ENCODE data around the gene PRAMEF26.
"Not testable (repeated sequence)": the region's sequence is repeated elsewhere in the genome, so short reads cannot be mapped to it uniquely, and the experiment has no call there.

The PRAMEF26 gene

GRCh38 chr1:13155909-13156308 is at the start of gene PRAMEF26:
Gene PRAMEF26 (minus strand): TSS chr1:13156009. CDS start chr1:13153095, 2,914 bp downstream.
- in situ Hi-C loops (cut with MboI; ENCODE audit: low pct_unique_long_range_greater_than_20kb, low sequenced_read_pairs): not testable (repeated sequence)

GRCh38 chr1:13201309-13201708 is 45.5 kb upstream of the PRAMEF26 start, which contains the start of gene PRAMEF13:
Gene PRAMEF13 (minus strand): TSS chr1:13201409. CDS start chr1:13199589, 1,820 bp downstream.
- DNase-seq; in situ Hi-C loops (cut with MboI; ENCODE audit: low pct_unique_long_range_greater_than_20kb, low sequenced_read_pairs): not testable (repeated sequence)

More at GRCh38 chr1:13155909-13156308, at the start of gene PRAMEF26:
- DNase-seq: not testable (repeated sequence)

GRCh38 chr1:13171548-13171947 is 15.7 kb upstream of the PRAMEF26 start, which contains the start of gene PRAMEF9:
Gene PRAMEF9 (plus strand): TSS chr1:13171848. CDS start chr1:13175281, 3,433 bp downstream.
- DNase-seq; in situ Hi-C loops (cut with MboI; ENCODE audit: low pct_unique_long_range_greater_than_20kb, low sequenced_read_pairs): not testable (repeated sequence)

GRCh38 chr1:13165531-13165930 is 9.7 kb upstream of the PRAMEF26 start, which contains the start of gene HNRNPCL4:
Gene HNRNPCL4 (minus strand): TSS chr1:13165631. CDS start chr1:13165467, 164 bp downstream.
- in situ Hi-C loops (cut with MboI; ENCODE audit: low pct_unique_long_range_greater_than_20kb, low sequenced_read_pairs); DNase-seq: not testable (repeated sequence)

GRCh38 chr1:13116754-13117153 is 39.1 kb downstream of the PRAMEF26 start, which contains the start of gene HNRNPCL2:
Gene HNRNPCL2 (minus strand): TSS chr1:13116854. CDS start chr1:13116400, 454 bp downstream.
- in situ Hi-C loops (cut with MboI; ENCODE audit: low pct_unique_long_range_greater_than_20kb, low sequenced_read_pairs); DNase-seq: not testable (repeated sequence)

Measured in KBM-7 (cell line).